Measurements from ENCODE around the gene PTPRE.

DNA sequence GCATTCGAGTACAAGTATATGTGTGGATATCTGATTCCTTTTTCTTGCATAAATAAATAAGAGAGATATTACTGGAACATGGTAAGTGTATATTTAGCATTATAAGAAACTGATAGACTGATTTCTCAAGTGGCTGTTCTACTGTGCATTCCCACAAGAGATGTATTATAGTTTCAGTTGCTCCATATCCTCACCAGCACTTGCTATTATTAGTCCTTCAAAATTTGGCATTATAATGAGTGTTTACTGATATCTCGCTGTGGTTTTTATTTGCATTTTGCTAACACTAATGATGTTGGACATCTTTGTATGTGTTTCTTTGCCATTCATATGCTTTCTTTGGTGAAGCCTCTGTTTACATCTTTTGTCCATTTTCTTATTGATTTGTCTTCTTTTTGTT is 9.7 kb upstream of the PTPRE start:
- TF ChIP-seq POLR2A (IDR thresholded peaks at IDR 0.05) (no peak), CTCF (IDR thresholded peaks at IDR 0.05) (no peak), POLR2AphosphoS5 (IDR thresholded peaks at IDR 0.05) (no peak)

Measured in breast epithelium (tissue), 3 donors.